GM18873 (cell line): ENCODE results near the gene SETBP1.

Experiments
- ATAC-seq: cut with Tn5 transposase; IDR thresholded peaks from one replicate; pipeline ENCODE4 v1.9.1; 2021; ENCODE audit warnings: mild to moderate bottlenecking, moderate library complexity, moderate number of reproducible peaks; ENCODE audit not compliant: unreplicated experiment, low FRiP score

SETBP1 gene

DNA sequence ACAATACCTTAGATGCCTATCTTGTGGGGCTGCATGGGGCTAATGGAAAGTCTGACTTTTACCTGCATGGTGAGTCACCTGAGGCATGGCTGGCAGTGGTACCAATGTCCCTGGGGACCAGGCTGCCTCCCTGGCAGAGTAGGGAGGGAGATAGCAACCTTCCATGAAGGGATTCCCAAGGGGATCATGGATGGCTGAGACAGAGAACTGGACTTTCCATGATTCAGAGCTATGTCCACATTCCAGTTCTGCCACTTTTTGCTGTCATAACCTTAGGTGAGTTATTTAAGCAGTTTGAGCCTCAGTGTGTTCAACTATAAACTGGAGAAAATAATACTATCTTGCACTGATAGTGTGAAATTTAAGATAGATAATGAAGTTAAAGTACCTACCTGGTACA is 178.6 kb downstream of the SETBP1 start:
- ATAC-seq, result no peak

DNA sequence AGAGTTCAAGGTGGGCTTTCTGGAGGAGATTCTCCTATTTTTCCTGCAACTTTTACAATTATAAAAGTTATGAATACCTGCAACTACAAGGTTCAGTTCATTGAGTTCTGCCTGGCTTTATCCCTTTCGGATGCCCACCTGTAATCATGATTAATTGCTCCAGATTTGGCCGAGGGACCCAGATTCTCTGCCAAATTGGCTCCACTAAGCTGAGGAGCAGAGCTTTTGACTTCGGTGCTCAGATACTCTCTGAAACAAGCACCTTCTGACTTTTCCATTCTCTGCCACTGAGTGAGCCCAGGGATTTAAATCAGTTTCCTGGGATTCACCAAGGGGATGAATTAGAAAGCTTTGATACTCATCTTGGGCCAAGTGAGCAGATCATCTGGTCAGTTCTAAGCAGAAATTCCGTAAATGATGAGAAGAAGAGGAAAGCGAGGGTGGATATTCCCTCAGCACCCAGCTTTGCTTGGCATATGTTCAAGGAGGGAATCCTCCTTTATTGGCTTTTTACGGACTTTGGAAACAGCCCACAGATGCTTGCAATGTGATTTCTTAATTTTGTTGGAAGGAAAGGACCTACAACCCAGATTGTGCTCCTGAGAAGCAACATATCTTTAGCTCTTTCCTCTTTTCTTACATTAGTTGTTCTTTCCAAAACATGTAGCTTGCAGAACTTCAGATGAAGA is 179.2 kb downstream of the SETBP1 start:
- ATAC-seq, result no peak

- no peak for ATAC-seq
These were observed 181.4 kb downstream of the SETBP1 start for GRCh38 chr18:44862112-44862511.

DNA sequence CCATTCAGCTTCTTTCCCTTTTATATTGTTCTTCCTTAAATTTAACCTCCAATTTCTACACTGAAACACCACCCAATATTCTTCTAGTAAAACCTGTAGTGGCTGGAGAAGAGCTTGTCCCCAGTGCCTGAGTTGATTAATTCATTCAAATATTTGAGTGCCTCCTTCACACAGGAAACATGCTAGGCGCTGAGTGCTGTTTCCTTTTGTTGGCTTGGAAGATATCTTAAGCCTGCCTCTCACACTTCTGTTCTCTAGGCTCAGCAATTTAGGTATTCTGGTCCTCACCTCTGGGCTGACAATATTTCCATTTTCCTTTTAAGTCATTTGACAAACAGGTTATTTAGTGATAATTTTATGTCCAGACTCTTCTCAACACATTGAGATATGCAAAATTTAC is 185.4 kb downstream of the SETBP1 start:
- no peak for ATAC-seq

DNA sequence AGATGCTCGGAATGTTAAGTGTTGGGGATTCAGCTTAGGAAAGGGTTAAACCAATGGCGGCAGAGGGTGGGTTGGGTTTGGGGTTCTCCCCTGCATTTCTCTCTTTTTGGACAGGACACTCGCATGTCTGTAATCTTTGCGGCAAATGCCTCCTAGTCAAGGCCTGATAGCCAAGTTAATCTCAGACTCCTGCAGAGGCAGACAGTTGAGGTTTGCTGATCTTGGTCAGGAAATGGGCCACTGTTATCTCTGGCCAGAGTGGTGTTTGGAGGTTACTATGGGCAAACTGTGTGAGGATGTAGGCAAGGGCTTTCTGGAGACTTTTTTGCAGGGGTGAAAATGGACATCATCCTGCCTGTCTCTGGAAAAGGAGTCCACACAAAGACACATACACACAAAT is 188.8 kb downstream of the SETBP1 start:
- ATAC-seq, result no peak

DNA sequence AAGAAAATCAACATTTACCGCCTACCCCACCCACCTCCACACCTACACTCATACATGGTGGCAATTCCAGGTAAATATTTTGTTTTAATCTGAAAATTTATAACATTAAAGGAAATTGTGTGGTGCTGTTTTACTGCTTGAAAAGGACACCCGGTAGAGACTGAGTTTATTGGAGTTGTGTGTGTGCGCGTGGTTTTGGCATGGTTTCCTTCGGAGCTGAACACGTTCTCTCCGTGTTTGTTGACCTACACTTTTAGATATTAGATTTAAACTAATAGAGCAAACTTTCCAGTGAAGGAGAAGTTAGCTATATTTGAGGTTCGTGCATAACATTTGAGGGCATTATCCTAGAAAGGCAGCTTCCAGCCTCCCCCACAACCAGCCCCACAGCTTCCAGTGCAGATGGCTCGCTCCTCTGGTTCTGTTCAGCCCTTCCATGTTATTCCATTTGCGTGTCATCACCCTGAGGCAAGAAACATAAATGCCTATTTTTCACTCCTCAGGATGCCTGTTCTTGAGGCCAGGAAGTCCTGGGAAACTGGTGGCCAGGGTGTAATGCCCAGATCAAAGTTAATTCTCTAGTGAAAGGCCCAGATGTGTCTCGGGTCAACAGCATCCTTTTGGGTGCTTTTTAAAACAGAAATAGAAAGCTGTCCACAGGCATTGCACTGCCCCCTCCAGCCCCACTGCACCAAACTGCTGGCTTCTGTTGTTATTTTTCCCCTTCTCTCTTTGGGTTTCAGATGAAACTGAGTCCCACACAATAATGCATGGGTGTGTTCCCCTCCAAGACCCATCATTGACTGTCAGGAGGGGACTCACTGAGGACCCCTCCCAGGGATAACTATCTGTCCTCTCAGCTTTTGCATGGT is 190.2 kb downstream of the SETBP1 start:
- ATAC-seq, result no peak

DNA sequence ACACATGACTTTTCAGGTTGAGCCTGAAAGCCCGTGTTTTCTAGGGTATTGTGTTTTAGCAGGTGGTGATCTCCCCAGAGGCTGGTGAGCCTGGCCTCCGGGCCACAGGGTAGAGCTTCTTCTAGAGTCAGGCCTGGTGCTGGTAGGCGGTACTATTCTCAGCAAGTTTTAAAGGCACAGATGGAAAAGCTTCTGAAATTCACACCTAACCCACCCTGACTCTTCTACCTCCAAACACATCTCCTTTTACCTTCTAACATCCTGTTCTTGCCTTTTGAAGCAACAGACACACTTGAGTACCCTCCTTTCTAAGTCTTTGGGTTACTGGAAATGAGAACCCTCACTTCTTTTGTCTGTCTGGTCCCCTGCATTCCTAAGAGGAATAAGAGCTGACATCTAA is 191.1 kb downstream of the SETBP1 start:
- ATAC-seq, result no peak

GRCh38 chr18:44876024-44876423 is 195.3 kb downstream of the SETBP1 start:
- no peak for ATAC-seq

DNA sequence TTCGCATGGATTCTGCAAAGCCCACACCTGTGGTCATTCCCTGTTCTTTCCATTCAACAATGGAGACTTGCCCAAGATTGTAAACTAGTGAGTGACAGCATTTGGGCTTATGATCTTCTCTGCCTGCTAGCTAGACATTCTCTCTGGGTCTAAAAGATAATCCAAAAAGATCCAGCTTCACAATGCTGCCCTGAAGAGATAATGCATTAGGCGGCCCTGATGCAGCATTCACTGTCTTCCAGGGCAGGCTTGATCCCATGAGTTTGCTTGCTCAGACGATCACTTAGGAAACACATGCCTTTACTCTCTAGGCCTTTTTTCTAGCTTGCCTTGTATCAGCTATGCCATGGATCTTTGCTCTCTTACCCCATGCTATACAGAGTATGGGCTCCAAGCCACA is 196.1 kb downstream of the SETBP1 start:
- no peak for ATAC-seq

- no peak for ATAC-seq
These were observed 197.6 kb downstream of the SETBP1 start for GRCh38 chr18:44878335-44878734.

DNA sequence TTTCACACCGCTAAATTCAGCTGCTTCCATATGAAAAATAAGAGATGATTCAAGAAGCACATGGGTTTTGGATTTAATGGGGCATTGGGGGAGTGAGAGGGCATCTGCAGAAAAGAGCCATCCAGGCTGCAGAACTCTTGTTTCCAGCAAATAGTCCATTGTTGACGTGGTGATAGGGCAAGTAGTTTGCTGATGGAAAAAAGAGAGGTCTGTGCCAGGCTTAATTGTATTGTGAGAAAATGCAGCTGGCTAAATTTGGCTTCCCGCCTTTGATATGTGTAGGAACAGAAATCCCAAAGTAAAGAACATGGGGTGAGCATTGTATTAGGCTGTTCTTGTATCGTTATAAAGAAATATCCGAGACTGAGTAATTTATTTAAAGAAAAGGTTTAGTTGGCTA is 199.5 kb downstream of the SETBP1 start:
- no peak for ATAC-seq

- ATAC-seq, result no peak
These were observed 200.9 kb downstream of the SETBP1 start for GRCh38 chr18:44881461-44882162.

DNA sequence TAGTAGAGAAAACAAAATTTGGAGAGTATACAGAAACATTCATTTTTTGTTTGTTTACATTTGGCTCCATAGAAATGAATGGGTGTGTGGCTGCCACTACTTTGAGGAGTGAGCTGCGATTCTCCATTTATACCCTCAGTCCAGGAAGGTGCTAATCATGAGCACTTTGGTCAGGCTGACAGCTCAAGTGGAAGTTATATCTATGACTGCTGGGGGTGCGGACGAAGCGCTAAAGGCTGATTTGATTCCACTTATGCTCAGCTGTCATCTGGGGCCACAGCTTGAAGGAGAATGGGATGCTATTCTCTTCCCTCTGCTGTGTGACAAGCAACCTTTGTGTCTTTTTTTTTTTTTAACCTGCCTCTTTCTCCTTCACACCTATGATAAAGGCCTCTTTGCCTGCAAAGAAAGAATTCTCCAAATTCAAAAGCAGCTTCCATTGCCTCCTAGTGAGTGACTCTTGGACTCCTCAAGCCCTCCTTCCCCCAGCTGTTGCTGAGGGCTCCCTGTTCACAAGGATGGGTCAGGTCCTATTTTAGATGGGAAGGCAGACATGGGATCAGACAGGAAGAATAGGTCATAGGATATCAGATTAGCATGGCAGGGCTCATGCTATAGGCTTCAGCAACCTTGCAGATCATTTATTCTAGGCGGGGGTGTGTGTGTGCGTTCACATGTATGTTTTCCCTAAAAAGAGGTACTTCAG is 201.6 kb downstream of the SETBP1 start:
- ATAC-seq, result no peak

GRCh38 chr18:44883671-44884070 is 203.0 kb downstream of the SETBP1 start:
- no peak for ATAC-seq

DNA sequence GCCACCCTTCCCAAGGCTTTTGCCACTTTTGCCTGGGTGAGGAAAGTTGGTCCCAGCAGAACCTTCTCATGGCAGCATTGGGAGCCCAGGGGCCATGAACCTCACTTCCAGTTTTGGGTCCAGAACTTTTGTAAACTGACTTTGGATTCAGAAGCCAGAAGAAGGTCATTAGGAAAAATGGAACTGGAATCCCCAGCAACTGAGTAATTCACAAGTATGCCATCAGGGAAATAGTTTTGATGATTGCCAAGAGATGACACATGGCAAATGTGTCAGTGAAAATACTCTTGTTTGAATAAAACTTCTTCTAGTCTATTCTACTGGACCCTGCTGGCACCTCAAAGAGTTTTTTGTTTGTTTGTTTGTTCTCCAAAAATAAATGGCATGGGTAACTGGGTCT is 203.7 kb downstream of the SETBP1 start:
- no peak for ATAC-seq

GRCh38 chr18:44885507-44885906 is 204.8 kb downstream of the SETBP1 start:
- no peak for ATAC-seq

GRCh38 chr18:44887227-44887631 is 206.5 kb downstream of the SETBP1 start:
- peak; percentile 88 for ATAC-seq

DNA sequence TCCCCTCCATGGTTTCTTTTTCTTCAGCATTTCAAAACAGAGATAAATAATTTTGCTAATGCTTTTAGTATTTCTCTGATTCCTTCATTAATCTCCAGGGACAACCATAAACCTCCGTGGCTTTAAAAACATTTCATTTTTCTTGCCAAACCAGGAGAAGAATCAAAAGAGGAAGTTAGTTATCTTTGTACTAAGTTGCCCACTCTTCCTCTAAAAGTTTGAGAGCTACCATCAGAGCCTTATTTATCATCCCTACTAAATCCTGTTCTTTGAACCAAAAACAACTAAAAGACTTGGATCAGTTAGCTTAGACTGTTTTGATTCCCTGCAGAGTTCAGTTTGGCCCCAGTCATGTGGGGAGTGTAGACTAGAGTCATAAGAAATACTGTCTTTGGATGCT is 208.4 kb downstream of the SETBP1 start:
- no peak for ATAC-seq

- ATAC-seq, result no peak
These were observed 212.5 kb downstream of the SETBP1 start for GRCh38 chr18:44893045-44893706.

GRCh38 chr18:44893966-44894365 is 213.3 kb downstream of the SETBP1 start:
- ATAC-seq, result no peak
